OCI-LY7 (cell line): Measurements from ENCODE around the gene YIPF6. TPM values are rescaled to one million over a fixed set of nuclear protein-coding genes. Genes with fewer than 3 reads are reported as not detected.
A peak's percentile ranks its signal among the peaks of the same experiment; 100 is the strongest.
"Not testable (repeated sequence)": the region's sequence is repeated elsewhere in the genome, so short reads cannot be mapped to it uniquely, and the experiment has no call there.

ENCODE experiments used
- BruUV-seq: library from RNA; stranded (reverse); fragments of 400-500 nt; replicated peaks from 2 replicates; lab custom pipeline; 2021; lab: Mats Ljungman, UMichigan
- CTCF ChIA-PET: fragments of 300-600 bp; sonication (Branson Sonifier 250); formaldehyde crosslinking; loops from one replicate; lab custom pipeline; 2022; ENCODE audit warnings: antibody characterized with exemption; ENCODE audit not compliant: unreplicated experiment; lab: Charles Lee
- POLR2A ChIA-PET: fragments of 300-600 bp; sonication (Branson Sonifier 250); formaldehyde crosslinking; loops from one replicate; lab custom pipeline; 2022; ENCODE audit warnings: antibody characterized with exemption; lab: Charles Lee
- DNase-seq: peaks from one replicate; pipeline ENCODE4 v3.0.0-alpha.2; 2015; ENCODE audit warnings: low spot score
- H2AFZ ChIP-seq: fragments of 200-600 bp; sonication (generic), shearing (Covaris generic); 2 replicates; pipeline ENCODE4 v1.6.1; 2014; ENCODE audit warnings: mild to moderate bottlenecking, antibody characterized with exemption, low read length, moderate library complexity
- H3K27ac ChIP-seq: fragments of 200-600 bp; sonication (generic); 2 replicates; pipeline ENCODE4 v1.5.1; 2014; ENCODE audit warnings: mixed run types, low read depth, mild to moderate bottlenecking, moderate library complexity, low read length, inconsistent platforms; ENCODE audit not compliant: poor library complexity, severe bottlenecking
- H3K36me3 ChIP-seq: fragments of 200-600 bp; sonication (generic); 2 replicates; pipeline ENCODE4 v1.6.1; 2014; ENCODE audit warnings: mild to moderate bottlenecking, antibody characterized with exemption, low read length, moderate library complexity, mixed read lengths; ENCODE audit not compliant: insufficient read depth
- H3K4me1 ChIP-seq: fragments of 200-600 bp; sonication (generic); 2 replicates; pipeline ENCODE4 v1.5.1; 2014; ENCODE audit warnings: mild to moderate bottlenecking, low read length; ENCODE audit not compliant: insufficient read depth, poor library complexity, severe bottlenecking
- H3K4me2 ChIP-seq: fragments of 200-600 bp; sonication (generic); 2 replicates; pipeline ENCODE4 v1.6.1; 2014; ENCODE audit warnings: mild to moderate bottlenecking, low read length
- H3K4me3 ChIP-seq: fragments of 200-600 bp; sonication (generic); 2 replicates; pipeline ENCODE4 v1.5.1; 2014; ENCODE audit warnings: mild to moderate bottlenecking, low read depth, low read length; ENCODE audit not compliant: poor library complexity, severe bottlenecking
- H3K79me2 ChIP-seq: fragments of 200-600 bp; sonication (generic); 2 replicates; pipeline ENCODE4 v1.6.1; 2016; ENCODE audit warnings: low read depth, mild to moderate bottlenecking, low read length, moderate library complexity, mixed read lengths; ENCODE audit not compliant: insufficient read depth
- H3K9me2 ChIP-seq: fragments of 200-600 bp; sonication (generic); 2 replicates; pipeline ENCODE4 v1.6.1; 2016; ENCODE audit warnings: mild to moderate bottlenecking, low read length, mixed read lengths; ENCODE audit not compliant: insufficient read depth
- H3K9me3 ChIP-seq: fragments of 200-600 bp; sonication (generic); 2 replicates; pipeline ENCODE4 v1.6.1; 2014; ENCODE audit warnings: mild to moderate bottlenecking, mixed run types, low read length, mixed read lengths
- H4K20me1 ChIP-seq: fragments of 200-600 bp; sonication (generic); 2 replicates; pipeline ENCODE4 v1.6.1; 2014; ENCODE audit warnings: mild to moderate bottlenecking, antibody characterized with exemption, low read length, moderate library complexity, mixed read lengths; ENCODE audit not compliant: insufficient read depth
- CTCF ChIP-seq: fragments of 200-600 bp; sonication (generic); conservative IDR thresholded peaks from 2 replicates; pipeline ENCODE4 v1.5.1; 2014; ENCODE audit warnings: mild to moderate bottlenecking, antibody characterized with exemption, low read length, moderate library complexity, mixed read lengths
- EZH2phosphoT487 ChIP-seq: fragments of 200-600 bp; sonication (generic); IDR thresholded peaks from 2 replicates; pipeline ENCODE4 v1.6.1; 2018; ENCODE audit warnings: low read depth, borderline replicate concordance, mild to moderate bottlenecking, mixed run types, antibody characterized with exemption, low read length, moderate library complexity, mixed read lengths
- intact Hi-C: fragments of 100-400 bp; cut with micrococcal nuclease; formaldehyde crosslinking; loops from one replicate; pipeline ENCODE4 v1.10.0; 2022; ENCODE audit not compliant: unreplicated experiment
- total RNA-seq, 2 experiments: library from RNA; depleted of rRNA in 1 of 2; stranded (reverse); fragments of >200 nt in 1 of 2; shearing (Covaris generic) in 1 of 2; gene quantifications; 2 replicates each; pipeline ENCODE4 v1.2.3, GENCODE V29; 2014 to 2022

YIPF6 gene
- total RNA-seq, 2 experiments from 2014 or later, result 7.2 to 14.7 TPM

- peak; percentile 49 for DNase-seq
- H3K9me3 ChIP-seq, result no peaks in the 10 kb centered on the region
- H3K4me2 ChIP-seq, result no peak overlapping the region
- intact Hi-C loops, result no loop called here
- ChIA-PET CTCF (no interaction called here), POLR2A (no interaction called here)
- H3K79me2 ChIP-seq, result no peaks in the 10 kb centered on the region
- H4K20me1 ChIP-seq, result no peaks in the 10 kb centered on the region
- H3K36me3 ChIP-seq, result peaks cover 23% of the 10 kb centered on the region
- H3K4me3 ChIP-seq, result no peak overlapping the region
- BruUV-seq, result no TSS peak
- no peak overlapping the region for H2AFZ ChIP-seq
- H3K4me1 ChIP-seq, result no peaks in the 10 kb centered on the region
- no peak for TF ChIP-seq EZH2phosphoT487
- TF ChIP-seq CTCF, result peak; percentile 76
- no peaks in the 10 kb centered on the region for H3K9me2 ChIP-seq
- no peak overlapping the region for H3K27ac ChIP-seq
Measured at GRCh38 chrX:68511255-68511654, 12.4 kb downstream of the YIPF6 start.

- CTCF ChIA-PET, H3K9me3 ChIP-seq: not testable (repeated sequence)
Measured at GRCh38 chrX:68524680-68525079, 25.8 kb downstream of the YIPF6 start.

GRCh38 chrX:68532831-68533533 lies 34.1 kb downstream of the YIPF6 start:
- H2AFZ ChIP-seq, result no peak overlapping the region
- TF ChIP-seq EZH2phosphoT487, result no peak
- TF ChIP-seq CTCF, result no peak
- H3K9me3 ChIP-seq, result no peaks in the 10 kb centered on the region

More at GRCh38 chrX:68524680-68525079, 25.8 kb downstream of the YIPF6 start:
- H4K20me1 ChIP-seq, DNase-seq, H3K4me2 ChIP-seq, POLR2A ChIA-PET, H3K9me2 ChIP-seq, H3K27ac ChIP-seq, intact Hi-C loops, H3K4me3 ChIP-seq, H3K79me2 ChIP-seq, H3K4me1 ChIP-seq, H2AFZ ChIP-seq, BruUV-seq: not testable (repeated sequence)
- peaks cover 31% of the 10 kb centered on the region for H3K36me3 ChIP-seq

More at GRCh38 chrX:68532831-68533533, 34.1 kb downstream of the YIPF6 start:
- Histone ChIP-seq H3K27ac (no peak overlapping the region), H3K79me2 (no peaks in the 10 kb centered on the region), H3K36me3 (peaks cover 17% of the 10 kb centered on the region), H3K4me1 (no peaks in the 10 kb centered on the region), H4K20me1 (no peaks in the 10 kb centered on the region), H3K4me2 (no peak overlapping the region), H3K4me3 (no peak overlapping the region), H3K9me2 (no peaks in the 10 kb centered on the region)
- no TSS peak for BruUV-seq
- no peak for DNase-seq
- CTCF ChIA-PET, result no interaction called here
- intact Hi-C loops, result no loop called here
- POLR2A ChIA-PET, result no interaction called here
